Activated naive CD8-positive, alpha-beta T cell treated with anti-CD3 and anti-CD28 coated beads, Interleukin-2, amount 50 U/mL, for 24 hours (primary cell): ENCODE data around the gene URM1.
"Not testable (repeated sequence)": the region's sequence is repeated elsewhere in the genome, so short reads cannot be mapped to it uniquely, and the experiment has no call there.

ENCODE experiments used
- ATAC-seq: fragments of 150-1000 bp; cut with Tn5 transposase; one replicate; pipeline ENCODE4 v1.10.0; 2021
- DNase-seq: peaks from one replicate; pipeline ENCODE4 v3.0.0; 2021
- H3K27ac Mint-ChIP-seq: one replicate; pipeline ENCODE4 v1.8.0; 2021; ENCODE audit warnings: mild to moderate bottlenecking, mixed read lengths
- H3K27me3 Mint-ChIP-seq: one replicate; pipeline ENCODE4 v1.8.0; 2021; ENCODE audit warnings: mixed read lengths
- H3K36me3 Mint-ChIP-seq: one replicate; pipeline ENCODE4 v1.8.0; 2021; ENCODE audit warnings: low read depth, mixed read lengths
- H3K4me1 Mint-ChIP-seq: one replicate; pipeline ENCODE4 v1.8.0; 2021; ENCODE audit warnings: mixed read lengths
- H3K4me3 Mint-ChIP-seq: one replicate; pipeline ENCODE4 v1.8.0; 2021; ENCODE audit warnings: mild to moderate bottlenecking, moderate library complexity, mixed read lengths
- H3K9me3 Mint-ChIP-seq: one replicate; pipeline ENCODE4 v1.8.0; 2021; ENCODE audit warnings: mixed read lengths

URM1 gene

DNA sequence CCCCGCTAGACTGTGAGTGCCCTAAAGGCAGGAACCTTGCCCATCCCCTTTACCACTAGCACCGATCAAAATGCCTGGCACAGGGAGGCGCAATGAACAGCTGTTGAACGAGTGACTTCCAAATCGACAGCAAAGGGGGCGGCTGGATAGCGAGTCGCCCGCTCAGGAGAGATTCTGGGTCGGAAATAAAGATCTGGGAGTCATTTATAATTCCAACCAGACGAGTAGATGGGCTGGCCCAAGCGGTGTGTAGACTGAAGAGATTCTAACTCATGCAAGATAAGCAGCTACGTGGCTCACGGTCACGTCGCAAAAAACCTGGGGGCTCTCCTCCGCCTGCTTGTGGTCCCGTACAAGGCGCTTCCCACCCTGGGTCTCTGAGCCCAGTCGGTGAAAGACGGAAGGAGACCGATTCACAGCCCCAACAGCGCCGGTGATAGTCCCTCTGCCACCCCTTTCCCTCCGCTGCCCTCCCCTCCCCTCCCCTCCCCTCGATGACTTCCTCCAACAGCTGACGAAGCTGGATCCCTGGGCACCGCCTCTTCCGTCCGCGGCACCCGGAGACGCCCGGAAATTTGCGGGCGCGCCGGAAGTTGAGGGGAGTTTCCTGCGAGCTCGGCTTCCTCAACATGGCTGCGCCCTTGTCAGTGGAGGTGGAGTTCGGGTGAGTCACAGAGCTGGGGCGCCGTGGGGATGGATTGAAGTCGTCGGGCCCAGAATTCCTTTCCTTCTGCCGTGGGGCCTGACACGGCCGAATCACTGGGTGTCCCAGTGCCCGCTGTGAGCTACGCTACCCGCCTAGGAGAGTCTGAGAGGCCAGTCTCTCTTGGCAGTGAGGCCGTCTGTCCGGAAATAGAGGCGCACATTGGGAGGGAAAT, at the start of gene URM1:
Gene URM1, plus strand, starts transcription at position 623 of the 878 bp plus-strand sequence. Its CDS starts 7 bp downstream, at position 630.
- Mint-ChIP-seq H3K4me3 (peak within 1 kb of the TSS; percentile 95), H3K27ac (peak within 1 kb of the TSS; percentile 87), H3K36me3 (peaks cover 14% of the 10 kb centered on the region), H3K9me3 (no peaks in the 10 kb centered on the region), H3K27me3 (no peaks in the 10 kb centered on the region), H3K4me1 (peaks cover 26% of the 10 kb centered on the region)
- ATAC-seq (peak; percentile 97), DNase-seq (peak; percentile 96)

DNA sequence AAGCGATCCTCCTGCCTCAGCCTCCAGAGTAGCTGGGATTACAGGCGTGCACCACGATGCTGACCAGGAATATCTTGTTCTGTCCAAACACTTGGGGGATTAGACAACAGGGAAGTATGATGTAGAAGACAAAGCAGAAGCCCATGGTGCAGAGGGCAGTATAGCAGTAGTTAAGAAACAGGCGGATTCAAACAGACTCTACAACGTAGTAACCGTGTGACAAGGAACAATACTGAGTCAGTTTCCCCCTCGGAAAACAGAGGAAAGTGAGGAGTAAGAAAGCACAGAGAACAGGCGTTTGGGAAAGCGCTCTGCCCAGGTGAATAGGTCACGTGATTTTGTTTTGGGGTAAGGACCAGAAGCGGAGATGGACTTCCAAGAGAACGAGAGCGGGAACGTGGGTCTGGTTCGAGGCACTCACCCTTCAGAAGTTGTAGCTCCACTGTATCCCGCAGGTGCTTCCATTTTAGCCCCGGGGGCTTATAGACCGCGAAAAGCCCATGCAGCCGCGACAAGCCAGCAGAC, 49.2 kb upstream of the URM1 start:
- H3K27ac Mint-ChIP-seq = peak overlapping the region; percentile 99

DNA sequence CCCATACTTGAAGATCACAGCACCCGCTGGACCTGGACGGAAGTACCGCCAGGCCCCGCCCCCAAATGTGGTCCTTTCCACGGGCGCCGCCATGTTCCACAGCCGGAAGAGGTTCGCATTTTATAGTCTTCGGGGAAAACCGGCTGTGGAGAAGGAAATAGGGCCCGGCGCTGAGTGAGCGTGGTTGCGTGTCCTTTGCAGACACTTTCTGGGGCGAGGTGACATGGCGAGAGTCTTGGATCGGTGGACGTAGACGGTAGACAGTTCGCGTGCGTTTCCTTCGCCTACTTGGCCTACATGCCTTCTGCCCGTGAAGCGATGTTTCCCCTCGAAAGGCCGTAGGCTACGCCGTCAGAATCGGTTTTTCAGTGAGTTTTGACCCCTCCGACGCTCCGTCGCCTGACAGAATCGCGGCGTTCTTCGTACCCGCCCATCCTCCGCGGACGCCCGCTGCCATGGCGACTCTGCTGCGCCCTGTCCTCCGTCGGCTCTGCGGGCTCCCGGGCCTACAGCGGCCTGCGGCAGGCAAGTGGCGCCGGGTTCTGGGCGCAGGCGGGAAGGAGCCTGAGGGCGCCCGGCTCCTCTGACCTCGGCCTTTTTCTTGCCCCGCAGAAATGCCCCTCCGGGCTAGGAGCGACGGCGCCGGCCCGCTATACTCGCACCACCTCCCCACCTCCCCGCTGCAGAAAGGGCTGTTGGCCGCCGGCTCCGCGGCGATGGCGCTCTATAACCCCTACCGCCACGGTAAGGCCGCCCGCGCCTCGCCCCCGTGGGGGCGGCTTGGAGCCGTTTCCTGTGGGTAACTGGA, 48.6 kb upstream of the URM1 start, which contains the start of the genes COQ4 and TRUB2:
Gene COQ4, plus strand, starts transcription at position 436 of the 808 bp plus-strand sequence. Its CDS starts 20 bp downstream, at position 456.
Gene TRUB2, minus strand, starts transcription at position 44 of the 808 bp plus-strand sequence. Its CDS starts 39 bp downstream, at position 5.
- ATAC-seq (peak; percentile 89), DNase-seq (peak; percentile 94)
- peaks cover 32% of the 10 kb centered on the region for H3K4me1 Mint-ChIP-seq
- peak within 1 kb of the TSS; percentile 99 for H3K4me3 Mint-ChIP-seq
- H3K27ac Mint-ChIP-seq = peak within 1 kb of the TSS; percentile 99
- peaks cover 4% of the 10 kb centered on the region for H3K27me3 Mint-ChIP-seq
- H3K36me3 Mint-ChIP-seq = peaks cover 12% of the 10 kb centered on the region
- no peaks in the 10 kb centered on the region for H3K9me3 Mint-ChIP-seq

More for the DNA sequence above, 49.2 kb upstream of the URM1 start:
- H3K4me3 Mint-ChIP-seq = peak overlapping the region; percentile 99
- no peak for DNase-seq
- peaks cover 4% of the 10 kb centered on the region for H3K27me3 Mint-ChIP-seq
- H3K36me3 Mint-ChIP-seq = peaks cover 19% of the 10 kb centered on the region
- peaks cover 32% of the 10 kb centered on the region for H3K4me1 Mint-ChIP-seq
- no peak for ATAC-seq
- H3K9me3 Mint-ChIP-seq = no peaks in the 10 kb centered on the region

DNA sequence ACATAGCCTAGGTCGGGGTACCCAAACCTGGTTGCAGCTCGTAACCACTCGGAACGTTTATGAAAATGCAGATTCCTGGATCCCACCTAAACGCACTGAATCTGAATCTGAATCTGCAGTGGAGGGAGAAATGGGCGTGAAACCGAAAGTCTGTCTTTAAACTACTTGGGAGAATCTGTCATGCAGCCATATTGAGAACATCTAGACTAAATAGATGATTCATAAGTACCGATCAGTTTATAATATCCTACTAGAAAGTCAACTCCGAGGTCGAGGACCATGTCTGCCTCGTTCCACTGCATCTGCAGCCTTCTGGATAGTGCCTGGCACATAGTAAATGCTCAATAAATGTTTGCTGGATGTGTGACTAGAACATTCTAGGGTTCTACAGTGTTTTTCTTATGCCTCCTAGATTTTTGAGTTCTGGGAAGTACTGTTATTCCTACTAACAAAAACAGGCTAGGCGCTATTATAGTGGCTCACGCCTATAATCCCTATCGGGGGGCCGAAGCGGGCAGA, 47.9 kb upstream of the URM1 start:
- H3K27ac Mint-ChIP-seq = peak overlapping the region; percentile 99
- peaks cover 13% of the 10 kb centered on the region for H3K36me3 Mint-ChIP-seq
- H3K27me3 Mint-ChIP-seq = peaks cover 4% of the 10 kb centered on the region
- ATAC-seq (peak; percentile 33), DNase-seq (no peak)
- H3K4me3 Mint-ChIP-seq = peak overlapping the region; percentile 99
- peaks cover 32% of the 10 kb centered on the region for H3K4me1 Mint-ChIP-seq
- H3K9me3 Mint-ChIP-seq = no peaks in the 10 kb centered on the region

DNA sequence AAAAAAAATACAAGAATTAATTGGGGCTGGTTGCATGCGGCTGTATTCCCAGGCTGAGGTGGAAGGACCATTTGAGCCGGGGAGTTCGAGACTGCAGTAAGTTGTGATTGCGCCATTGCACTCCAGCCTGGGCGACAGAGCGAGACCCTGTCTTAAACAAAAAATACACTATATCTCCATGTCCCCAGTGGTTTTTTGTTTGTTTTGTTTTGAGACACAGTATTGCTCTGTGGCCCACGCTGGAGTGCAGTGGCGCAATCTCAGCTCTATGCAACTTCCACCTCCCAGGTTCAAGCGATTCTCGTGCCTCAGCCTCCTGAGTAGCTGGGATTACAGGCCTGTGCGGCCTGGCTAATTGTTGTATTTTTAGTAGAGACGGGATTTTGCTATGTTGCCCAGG, 47.4 kb upstream of the URM1 start:
- no peaks in the 10 kb centered on the region for H3K9me3 Mint-ChIP-seq
- peaks cover 13% of the 10 kb centered on the region for H3K36me3 Mint-ChIP-seq
- H3K27me3 Mint-ChIP-seq = peaks cover 4% of the 10 kb centered on the region
- DNase-seq (no peak), ATAC-seq (no peak)
- H3K4me1 Mint-ChIP-seq = peaks cover 32% of the 10 kb centered on the region
- peak overlapping the region; percentile 99 for H3K4me3 Mint-ChIP-seq
- H3K27ac Mint-ChIP-seq = peak overlapping the region; percentile 99

DNA sequence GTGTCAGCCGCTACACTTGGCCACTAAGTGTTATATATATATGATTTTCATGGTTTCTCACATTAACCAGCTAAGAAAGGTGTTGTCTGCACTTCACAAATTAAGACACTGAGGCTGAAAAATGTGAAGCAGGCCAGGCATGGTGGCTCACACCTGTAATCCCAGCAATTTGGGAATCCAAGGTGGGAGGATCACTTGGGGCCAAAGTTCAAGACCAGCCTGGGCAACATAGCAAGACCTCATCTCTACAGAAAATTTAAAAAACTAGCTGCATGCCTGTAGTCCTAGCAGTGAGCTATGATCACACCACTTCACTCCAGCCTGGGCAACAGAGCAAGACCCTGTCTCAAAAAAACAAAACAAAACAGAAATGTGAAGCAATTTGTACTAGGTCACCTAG, 46.8 kb upstream of the URM1 start:
- Mint-ChIP-seq H3K9me3 (no peaks in the 10 kb centered on the region), H3K27ac (peak overlapping the region; percentile 35), H3K4me1 (peaks cover 32% of the 10 kb centered on the region), H3K4me3 (peak overlapping the region; percentile 99), H3K27me3 (peaks cover 4% of the 10 kb centered on the region), H3K36me3 (peaks cover 13% of the 10 kb centered on the region)
- DNase-seq (no peak), ATAC-seq (no peak)

DNA sequence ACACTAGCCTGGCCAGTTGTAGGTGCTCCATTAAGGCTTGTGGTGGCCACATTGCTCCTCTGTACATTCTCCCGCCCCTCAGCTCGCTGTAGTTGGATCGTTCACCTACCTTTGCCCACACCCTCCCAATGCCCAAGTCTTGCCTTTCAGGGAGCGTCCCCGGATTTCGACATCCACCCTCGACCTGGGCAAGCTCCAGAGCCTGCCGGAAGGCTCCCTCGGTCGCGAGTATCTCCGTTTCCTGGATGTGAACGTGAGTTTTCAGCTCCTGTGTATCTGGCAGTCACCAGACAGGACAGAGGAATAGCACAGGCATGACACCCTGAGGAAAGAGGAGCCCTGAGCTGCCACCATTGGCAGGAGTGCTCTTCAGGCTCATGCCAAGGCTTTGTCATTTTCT, 45.5 kb upstream of the URM1 start:
- peaks cover 13% of the 10 kb centered on the region for H3K36me3 Mint-ChIP-seq
- H3K4me1 Mint-ChIP-seq = peaks cover 32% of the 10 kb centered on the region
- no peaks in the 10 kb centered on the region for H3K9me3 Mint-ChIP-seq
- no peak overlapping the region for H3K4me3 Mint-ChIP-seq
- H3K27me3 Mint-ChIP-seq = peaks cover 4% of the 10 kb centered on the region
- H3K27ac Mint-ChIP-seq = no peak overlapping the region
- DNase-seq (no peak), ATAC-seq (no peak)

DNA sequence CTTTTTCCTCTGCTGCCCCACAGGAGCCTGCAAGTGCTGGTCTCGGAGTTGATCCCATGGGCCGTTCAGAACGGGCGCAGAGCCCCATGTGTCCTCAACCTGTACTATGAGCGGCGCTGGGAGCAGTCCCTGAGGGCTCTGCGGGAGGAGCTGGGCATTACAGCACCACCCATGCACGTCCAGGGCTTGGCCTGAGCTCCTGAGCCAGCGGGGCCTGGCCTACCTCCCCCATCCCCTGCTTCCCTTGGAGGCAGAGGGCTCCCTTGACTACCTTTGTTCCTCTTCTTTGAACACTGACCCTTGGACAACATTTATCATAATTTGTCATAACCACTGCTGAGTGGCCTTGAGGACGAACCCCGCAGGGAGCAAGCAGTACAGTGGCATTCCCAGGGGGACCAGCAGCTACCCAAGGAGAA, 37.7 kb upstream of the URM1 start:
- no peak for DNase-seq
- H3K4me1 Mint-ChIP-seq = no peaks in the 10 kb centered on the region

DNA sequence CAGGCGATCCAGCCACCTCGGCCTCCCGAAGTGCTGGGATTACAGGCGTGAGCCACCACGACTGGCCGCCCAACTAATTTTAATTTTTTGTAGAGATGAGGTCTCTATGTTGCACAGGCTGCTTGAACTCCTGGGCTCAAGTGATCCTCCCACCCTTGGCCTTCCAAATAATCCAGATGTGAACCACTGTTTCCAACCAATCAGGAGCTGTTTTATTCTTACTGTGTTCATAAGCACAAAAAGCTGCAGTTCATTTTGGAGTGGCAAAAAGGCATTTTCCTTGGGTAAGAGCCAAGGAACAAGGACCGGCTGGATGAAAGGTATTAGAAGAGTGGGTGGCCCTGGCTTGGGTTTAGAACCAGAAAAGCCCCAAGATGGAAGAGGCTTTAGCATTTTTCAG, 36.0 kb upstream of the URM1 start:
- Mint-ChIP-seq H3K27me3 (no peaks in the 10 kb centered on the region), H3K9me3 (no peaks in the 10 kb centered on the region), H3K4me1 (peaks cover 4% of the 10 kb centered on the region), H3K4me3 (no peak overlapping the region), H3K27ac (no peak overlapping the region), H3K36me3 (peaks cover 7% of the 10 kb centered on the region)
- ATAC-seq (no peak), DNase-seq (no peak)

More for the DNA sequence above, 37.7 kb upstream of the URM1 start:
- H3K27ac Mint-ChIP-seq = no peak overlapping the region
- H3K36me3 Mint-ChIP-seq = peaks cover 7% of the 10 kb centered on the region
- H3K27me3 Mint-ChIP-seq = no peaks in the 10 kb centered on the region
- no peak overlapping the region for H3K4me3 Mint-ChIP-seq
- no peaks in the 10 kb centered on the region for H3K9me3 Mint-ChIP-seq
- no peak for ATAC-seq

DNA sequence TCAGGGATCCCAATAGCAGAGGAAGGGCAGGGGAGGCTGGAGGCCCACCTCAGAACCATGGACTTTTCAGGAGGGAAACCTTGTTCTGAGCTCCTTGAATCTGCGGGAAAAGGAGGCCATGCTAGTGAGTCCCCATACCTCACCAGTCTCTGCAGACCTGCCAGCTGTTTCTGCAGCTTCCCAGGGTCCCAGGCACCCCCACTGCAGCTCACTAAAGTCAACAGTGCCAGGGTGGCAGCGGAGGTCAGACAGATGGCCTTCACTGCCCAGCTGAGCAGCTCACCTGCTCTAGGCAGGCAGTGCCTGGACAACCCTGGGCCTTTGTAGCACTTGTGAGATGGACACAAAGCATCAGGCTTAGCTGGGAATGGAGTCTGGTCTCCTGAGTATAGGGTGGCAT, 35.3 kb upstream of the URM1 start:
- Mint-ChIP-seq H3K27ac (no peak overlapping the region), H3K9me3 (no peaks in the 10 kb centered on the region), H3K36me3 (peaks cover 7% of the 10 kb centered on the region), H3K27me3 (no peaks in the 10 kb centered on the region), H3K4me3 (no peak overlapping the region), H3K4me1 (peaks cover 4% of the 10 kb centered on the region)
- DNase-seq (no peak), ATAC-seq (no peak)

DNA sequence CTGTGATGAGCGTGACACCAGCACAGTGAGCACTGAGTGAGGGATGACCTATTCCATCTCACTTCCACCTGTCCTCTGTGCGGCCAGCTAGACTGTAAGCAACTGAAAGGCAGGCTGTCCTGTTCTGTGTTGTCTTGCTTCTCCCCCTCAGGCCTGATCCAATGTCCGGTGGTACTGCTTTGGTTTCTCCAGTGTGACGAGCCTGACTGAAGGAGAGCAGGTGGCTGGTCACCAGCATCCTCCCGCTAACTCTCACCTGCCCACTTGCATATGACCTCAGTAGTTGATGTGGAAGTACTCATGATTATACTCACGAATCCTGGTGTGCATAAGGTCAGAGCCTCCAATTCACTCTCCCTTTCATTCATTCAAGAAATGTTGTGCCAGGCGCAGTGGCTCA, 33.2 kb upstream of the URM1 start:
- Mint-ChIP-seq H3K9me3 (no peaks in the 10 kb centered on the region), H3K27ac (no peak overlapping the region), H3K36me3 (peaks cover 6% of the 10 kb centered on the region), H3K4me1 (peaks cover 12% of the 10 kb centered on the region), H3K27me3 (no peaks in the 10 kb centered on the region), H3K4me3 (no peak overlapping the region)
- ATAC-seq (no peak), DNase-seq (no peak)

DNA sequence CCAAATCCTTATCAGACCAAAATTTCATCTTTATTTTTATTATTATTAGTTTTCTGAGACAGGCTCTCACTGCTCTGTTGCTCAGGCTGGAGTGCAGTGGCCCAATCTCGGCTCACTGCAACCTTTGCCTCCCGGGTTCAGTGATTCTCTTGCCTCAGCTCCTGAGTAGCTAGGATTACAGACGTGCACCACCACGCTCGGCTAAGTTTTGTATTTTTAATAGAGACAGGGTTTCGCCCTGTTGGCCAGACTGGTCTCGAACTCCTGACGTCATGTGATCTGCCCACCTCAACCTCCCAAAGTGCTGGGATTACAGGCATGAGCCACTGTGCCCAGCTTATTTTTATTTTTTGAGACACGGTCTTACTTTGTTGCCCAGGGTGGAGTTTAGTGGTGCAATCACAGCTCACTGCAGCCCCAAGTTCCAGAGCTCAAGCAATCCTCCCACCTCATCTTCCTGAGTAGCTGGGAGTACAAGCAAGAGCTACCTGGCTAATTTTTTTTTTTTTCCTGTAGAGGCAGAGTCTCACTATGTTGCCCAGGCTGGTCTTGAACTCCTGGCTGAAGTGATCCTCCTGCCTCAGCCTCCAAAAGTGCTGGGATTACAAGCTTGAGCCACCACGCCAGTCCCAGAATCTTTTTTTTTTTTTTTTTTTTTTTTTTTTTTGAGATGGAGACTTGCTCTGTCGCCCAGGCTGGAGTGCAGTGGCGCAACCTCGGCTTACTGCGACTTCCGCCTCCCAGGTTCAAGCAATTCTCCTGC, 32.1 kb upstream of the URM1 start:
- Mint-ChIP-seq H3K27ac (peak overlapping the region; percentile 82), H3K4me1 (peaks cover 12% of the 10 kb centered on the region), H3K4me3 (peak overlapping the region; percentile 92)
- not testable (repeated sequence) for DNase-seq, H3K36me3 Mint-ChIP-seq, H3K27me3 Mint-ChIP-seq, H3K9me3 Mint-ChIP-seq, ATAC-seq

DNA sequence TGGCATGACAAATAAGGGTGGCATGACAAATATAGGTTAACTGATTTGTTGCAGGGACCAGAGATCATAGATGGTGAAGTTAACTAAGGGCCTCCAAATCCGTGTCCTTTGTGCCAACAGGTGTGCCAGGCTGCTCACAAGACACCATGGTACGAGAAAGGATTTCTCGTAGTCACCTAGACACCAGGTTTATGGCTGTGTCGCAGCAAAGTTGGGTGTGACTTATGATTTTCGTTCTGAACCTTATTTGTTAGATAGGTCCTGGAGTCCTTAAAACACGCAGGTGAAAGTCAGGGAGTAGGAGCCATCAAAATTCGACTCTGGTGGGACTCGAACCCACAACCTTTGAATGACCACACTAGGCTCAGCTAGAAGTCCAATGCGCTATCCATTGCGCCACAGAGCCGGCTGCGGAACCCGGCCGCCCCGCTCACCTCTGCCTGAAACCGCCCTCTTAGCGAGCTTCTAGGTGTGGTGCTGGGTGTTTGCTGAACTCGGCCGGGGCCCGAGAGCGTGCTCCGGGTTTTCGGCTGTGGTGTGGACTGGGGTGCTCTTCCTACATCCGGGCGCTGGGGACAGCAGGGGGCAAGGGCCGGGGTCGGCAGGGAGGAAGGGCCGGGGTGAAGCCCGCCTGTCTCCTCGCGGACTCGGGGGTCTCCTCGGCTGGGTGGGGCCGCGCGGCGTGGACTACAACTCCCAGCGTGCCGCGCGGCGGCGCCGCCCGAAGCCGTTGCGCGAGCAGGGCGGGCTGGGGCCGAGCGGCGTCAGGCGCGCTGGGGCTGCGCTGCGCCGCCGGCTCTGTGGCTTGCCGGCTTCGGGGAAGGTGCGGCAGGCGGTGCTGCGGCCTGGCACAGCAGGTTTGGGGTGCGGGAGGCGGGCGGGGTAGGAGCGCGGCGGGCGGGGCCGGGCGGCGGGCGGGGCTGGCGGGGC, 31.1 kb upstream of the URM1 start, which contains the start of gene SLC27A4:
Gene SLC27A4, plus strand, starts transcription at position 767 of the 930 bp plus-strand sequence. CDS start 2,606 bp downstream, outside the sequence.
- peak within 1 kb of the TSS; percentile 92 for H3K4me3 Mint-ChIP-seq
- H3K27ac Mint-ChIP-seq = peak within 1 kb of the TSS; percentile 86
- peak; percentile 93 for ATAC-seq
- H3K27me3 Mint-ChIP-seq = no peaks in the 10 kb centered on the region
- peak; percentile 80 for DNase-seq
- H3K4me1 Mint-ChIP-seq = peaks cover 12% of the 10 kb centered on the region
- peaks cover 9% of the 10 kb centered on the region for H3K36me3 Mint-ChIP-seq
- H3K9me3 Mint-ChIP-seq = no peaks in the 10 kb centered on the region
